ENCODE data around the gene RXYLT1.
A peak's percentile ranks its signal among the peaks of the same experiment; 100 is the strongest.
"Not testable (repeated sequence)": the region's sequence is repeated elsewhere in the genome, so short reads cannot be mapped to it uniquely, and the experiment has no call there.

RXYLT1 gene

GRCh38 chr12:63802012-63802608 lies 22.4 kb downstream of the RXYLT1 start:
- peak in 1 of 58 donors; percentile 49 for DNase-seq

GRCh38 chr12:63804746-63805145 lies 25.0 kb downstream of the RXYLT1 start:
- no peak for DNase-seq

GRCh38 chr12:63805704-63806672 lies 26.3 kb downstream of the RXYLT1 start:
- DNase-seq: no peak

GRCh38 chr12:63808631-63809030 lies 28.9 kb downstream of the RXYLT1 start:
- DNase-seq: no peak

GRCh38 chr12:63809566-63809965 lies 29.9 kb downstream of the RXYLT1 start:
- no peak for DNase-seq

GRCh38 chr12:63811334-63811733 lies 31.6 kb downstream of the RXYLT1 start:
- DNase-seq: no peak

GRCh38 chr12:63811755-63812154 lies 32.0 kb downstream of the RXYLT1 start:
- no peak for DNase-seq

- no peak for DNase-seq
These were observed 34.5 kb downstream of the RXYLT1 start for GRCh38 chr12:63814146-63814772.

- DNase-seq: no peak
These were observed 35.8 kb downstream of the RXYLT1 start for GRCh38 chr12:63815482-63815852.

- DNase-seq: no peak
These were observed 36.3 kb downstream of the RXYLT1 start for GRCh38 chr12:63816031-63816430.

GRCh38 chr12:63820427-63820826 lies 40.7 kb downstream of the RXYLT1 start:
- DNase-seq: no peak

- peak in 9 of 58 donors; percentile 4 to 25 (median 11) for DNase-seq
These were observed 42.1 kb downstream of the RXYLT1 start for GRCh38 chr12:63821781-63822251.

- DNase-seq: no peak
These were observed 42.6 kb downstream of the RXYLT1 start for GRCh38 chr12:63822352-63822751.

- DNase-seq: no peak
These were observed 43.3 kb downstream of the RXYLT1 start for GRCh38 chr12:63823040-63823439.

- DNase-seq: peak in 1 of 58 donors; percentile 18
These were observed 46.4 kb downstream of the RXYLT1 start for GRCh38 chr12:63826006-63826585.

GRCh38 chr12:63828867-63829266 lies 49.2 kb downstream of the RXYLT1 start:
- no peak for DNase-seq

GRCh38 chr12:63836046-63836445 lies 56.3 kb downstream of the RXYLT1 start:
- no peak for DNase-seq

GRCh38 chr12:63836936-63837335 lies 57.2 kb downstream of the RXYLT1 start:
- no peak for DNase-seq

- DNase-seq: no peak
These were observed 58.7 kb downstream of the RXYLT1 start for GRCh38 chr12:63838411-63838810.

- DNase-seq: no peak
These were observed 61.3 kb downstream of the RXYLT1 start for GRCh38 chr12:63841011-63841410.

- DNase-seq: no peak
These were observed 61.9 kb downstream of the RXYLT1 start for GRCh38 chr12:63841571-63841970.

- DNase-seq: not testable (repeated sequence)
These were observed 63.0 kb downstream of the RXYLT1 start for GRCh38 chr12:63842750-63843149.
